Measurements from ENCODE around the gene S1PR4.
"Not testable (repeated sequence)": the region's sequence is repeated elsewhere in the genome, so short reads cannot be mapped to it uniquely, and the experiment has no call there.

Gene S1PR4

DNA sequence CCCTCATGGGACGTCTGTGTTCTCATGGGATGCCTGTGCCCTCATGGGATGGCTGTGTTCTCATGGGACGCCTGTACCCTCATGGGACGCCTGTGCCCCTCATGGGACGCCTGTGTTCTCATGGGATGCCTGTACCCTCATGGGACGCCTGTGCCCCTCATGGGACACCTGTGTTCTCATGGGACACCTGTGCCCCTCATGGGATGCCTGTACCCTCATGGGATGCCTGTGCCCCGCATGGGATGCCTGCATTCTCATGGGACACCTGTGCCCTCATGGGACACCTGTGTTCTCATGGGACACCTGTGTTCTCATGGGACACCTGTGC, 5.9 kb upstream of the S1PR4 start:
- H3K18ac ChIP-seq (ENCODE audit: low read length); H2BK5ac ChIP-seq (ENCODE audit: low read depth, low read length, poor library complexity); H3K9me3 ChIP-seq (ENCODE audit: insufficient read depth, low read depth, low read length); H3K23ac ChIP-seq (ENCODE audit: low read length); H3K4me3 ChIP-seq (ENCODE audit: low read depth, low read length); H3K27me3 ChIP-seq (ENCODE audit: insufficient read depth, low read length); H3K4ac ChIP-seq (ENCODE audit: low read depth, low read length); H3K79me2 ChIP-seq (ENCODE audit: control insufficient read depth, insufficient read depth, low read length, poor library complexity); H2BK12ac ChIP-seq (ENCODE audit: low read length); H3K9ac ChIP-seq (ENCODE audit: low read length); H3K79me1 ChIP-seq (ENCODE audit: low read length); H4K8ac ChIP-seq (ENCODE audit: low read depth, low read length); H4K91ac ChIP-seq (ENCODE audit: low read depth, low read length); H4K12ac ChIP-seq (ENCODE audit: low read depth, low read length); DNase-seq; H3K14ac ChIP-seq (ENCODE audit: low read length); H3K36me3 ChIP-seq (ENCODE audit: control insufficient read depth in 1 of 2, insufficient read depth in 2 of 2, low read length in 2 of 2); H3K4me1 ChIP-seq (ENCODE audit: control insufficient read depth in 1 of 2, insufficient read depth in 2 of 2, low read length in 2 of 2); H3K27ac ChIP-seq (ENCODE audit: low read depth, low read length); H3K4me2 ChIP-seq (ENCODE audit: low read length); H2BK120ac ChIP-seq (ENCODE audit: insufficient read depth, low read length, poor library complexity); H2AFZ ChIP-seq (ENCODE audit: insufficient read depth, low read length, poor library complexity); H2AK5ac ChIP-seq (ENCODE audit: low read length): not testable (repeated sequence)
- WGBS (ENCODE audit: extremely low coverage, insufficient coverage, insufficient read length), result no CpG with 5 or more reads among the region's 6 CpGs

DNA sequence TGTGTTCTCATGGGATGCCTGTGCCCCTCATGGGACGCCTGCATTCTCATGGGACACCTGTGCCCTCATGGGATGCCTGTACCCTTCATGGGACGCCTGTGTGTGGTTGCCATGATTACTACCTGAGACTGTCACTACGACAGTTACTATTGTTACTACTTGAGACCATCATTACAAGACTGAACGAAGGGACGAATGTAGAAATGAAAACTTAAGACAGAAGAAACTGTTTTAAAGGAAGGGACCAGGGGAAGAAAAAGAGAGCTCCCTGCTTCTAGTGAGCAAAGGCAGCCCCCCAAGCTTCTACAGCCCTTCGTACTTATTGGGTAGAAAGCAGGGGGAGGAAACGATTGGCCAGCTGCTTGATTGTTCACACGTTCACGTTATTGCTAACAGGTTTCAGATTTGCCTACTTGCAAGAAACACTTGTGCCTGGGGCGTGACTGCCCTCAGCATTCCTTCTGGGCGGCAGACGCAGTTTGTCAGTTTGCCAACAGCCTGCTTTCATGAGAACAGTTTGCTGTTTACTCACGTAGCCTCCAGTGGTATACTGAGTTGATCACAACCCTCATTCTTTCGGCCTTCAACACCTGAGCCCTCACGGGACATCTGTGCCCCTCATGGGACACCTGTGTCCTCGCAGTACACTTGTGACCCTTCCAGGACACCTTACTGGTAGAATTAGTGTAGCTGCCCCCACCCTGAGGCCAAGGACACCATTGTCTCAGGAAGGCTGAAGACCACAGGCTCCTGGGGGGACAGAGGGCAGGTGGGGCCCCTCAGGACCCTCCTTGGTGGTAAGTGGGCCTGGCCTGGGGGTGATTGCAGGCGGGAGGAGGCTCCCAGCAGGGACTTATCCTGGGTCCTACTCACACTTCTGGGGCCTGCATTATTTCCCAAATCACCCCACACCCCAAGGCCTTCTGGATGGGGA, 2.5 kb upstream of the S1PR4 start:
- no peaks in the 10 kb centered on the region for H3K79me1 ChIP-seq (ENCODE audit: low read length)
- H3K36me3 ChIP-seq (ENCODE audit: control insufficient read depth in 1 of 2, insufficient read depth in 2 of 2, low read length in 2 of 2), result no peaks in the 10 kb centered on the region

DNA sequence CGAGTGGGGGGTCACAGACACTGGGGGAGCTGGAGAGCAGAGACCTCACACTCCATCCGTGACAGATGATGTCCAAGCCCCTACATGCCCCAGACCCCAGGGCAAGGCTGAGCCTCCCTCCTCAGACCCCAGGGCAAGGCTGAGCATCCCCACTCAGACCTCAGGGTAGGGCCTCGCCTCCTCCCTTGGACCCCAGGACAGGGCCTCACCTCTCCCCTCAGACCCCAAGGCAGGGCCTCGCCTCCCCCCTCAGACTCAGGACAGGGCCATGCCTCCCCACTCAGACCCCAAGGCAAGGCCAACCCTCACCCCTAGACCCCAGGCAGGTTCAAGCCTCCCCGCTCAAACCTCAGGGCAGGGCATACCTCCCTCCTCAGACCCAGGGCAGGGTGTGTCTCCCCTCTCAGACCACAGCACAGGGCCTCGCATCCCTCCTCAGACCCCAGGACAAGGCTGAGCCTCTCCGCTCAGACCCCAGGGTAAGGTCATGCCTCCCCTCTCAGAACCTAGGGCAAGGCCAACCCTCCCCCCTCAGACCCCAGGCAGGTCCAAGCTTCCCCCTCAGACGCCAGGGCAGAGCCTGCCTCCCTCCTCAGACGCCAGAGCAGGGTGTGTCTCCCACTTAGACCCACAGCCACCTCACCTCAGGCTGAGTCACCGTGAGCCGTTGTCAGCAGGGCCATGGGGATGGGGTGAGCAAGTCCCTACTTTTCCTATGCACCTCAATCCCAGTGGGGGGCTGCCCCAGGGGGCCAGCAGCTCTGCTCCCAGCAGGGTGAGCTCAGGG, 1.7 kb upstream of the S1PR4 start:
- WGBS (ENCODE audit: extremely low coverage, insufficient coverage, insufficient read length), result no CpG with 5 or more reads among the region's 11 CpGs

More for the DNA sequence above, 2.5 kb upstream of the S1PR4 start:
- Histone ChIP-seq H4K8ac (ENCODE audit: low read depth, low read length) (no peak overlapping the region), H4K91ac (ENCODE audit: low read depth, low read length) (no peak overlapping the region), H3K4ac (ENCODE audit: low read depth, low read length) (no peak overlapping the region), H3K18ac (ENCODE audit: low read length) (no peak overlapping the region), H3K27me3 (ENCODE audit: insufficient read depth, low read length) (no peaks in the 10 kb centered on the region), H3K9me3 (ENCODE audit: insufficient read depth, low read depth, low read length) (no peaks in the 10 kb centered on the region), H3K4me1 (ENCODE audit: control insufficient read depth in 1 of 2, insufficient read depth in 2 of 2, low read length in 2 of 2) (peaks cover 2 to 6% of the 10 kb centered on the region in 2 experiments), H3K14ac (ENCODE audit: low read length) (no peak overlapping the region), H3K4me2 (ENCODE audit: low read length) (no peak overlapping the region), H3K9ac (ENCODE audit: low read length) (no peak overlapping the region), H3K27ac (ENCODE audit: low read depth, low read length) (no peak overlapping the region), H2BK12ac (ENCODE audit: low read length) (no peak overlapping the region), H2AK5ac (ENCODE audit: low read length) (no peak overlapping the region), H3K79me2 (ENCODE audit: control insufficient read depth, insufficient read depth, low read length, poor library complexity) (no peaks in the 10 kb centered on the region), H2BK120ac (ENCODE audit: insufficient read depth, low read length, poor library complexity) (no peak overlapping the region), H3K23ac (ENCODE audit: low read length) (no peak overlapping the region), H2BK5ac (ENCODE audit: low read depth, low read length, poor library complexity) (no peak overlapping the region), H2AFZ (ENCODE audit: insufficient read depth, low read length, poor library complexity) (no peak overlapping the region), H4K12ac (ENCODE audit: low read depth, low read length) (no peak overlapping the region), H3K4me3 (ENCODE audit: low read depth, low read length) (no peak overlapping the region)
- DNase-seq, result peak; percentile 97
- WGBS (ENCODE audit: extremely low coverage, insufficient coverage, insufficient read length), result no CpG with 5 or more reads among the region's 17 CpGs

DNA sequence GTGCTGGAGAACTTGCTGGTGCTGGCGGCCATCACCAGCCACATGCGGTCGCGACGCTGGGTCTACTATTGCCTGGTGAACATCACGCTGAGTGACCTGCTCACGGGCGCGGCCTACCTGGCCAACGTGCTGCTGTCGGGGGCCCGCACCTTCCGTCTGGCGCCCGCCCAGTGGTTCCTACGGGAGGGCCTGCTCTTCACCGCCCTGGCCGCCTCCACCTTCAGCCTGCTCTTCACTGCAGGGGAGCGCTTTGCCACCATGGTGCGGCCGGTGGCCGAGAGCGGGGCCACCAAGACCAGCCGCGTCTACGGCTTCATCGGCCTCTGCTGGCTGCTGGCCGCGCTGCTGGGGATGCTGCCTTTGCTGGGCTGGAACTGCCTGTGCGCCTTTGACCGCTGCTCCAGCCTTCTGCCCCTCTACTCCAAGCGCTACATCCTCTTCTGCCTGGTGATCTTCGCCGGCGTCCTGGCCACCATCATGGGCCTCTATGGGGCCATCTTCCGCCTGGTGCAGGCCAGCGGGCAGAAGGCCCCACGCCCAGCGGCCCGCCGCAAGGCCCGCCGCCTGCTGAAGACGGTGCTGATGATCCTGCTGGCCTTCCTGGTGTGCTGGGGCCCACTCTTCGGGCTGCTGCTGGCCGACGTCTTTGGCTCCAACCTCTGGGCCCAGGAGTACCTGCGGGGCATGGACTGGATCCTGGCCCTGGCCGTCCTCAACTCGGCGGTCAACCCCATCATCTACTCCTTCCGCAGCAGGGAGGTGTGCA, 587 bp downstream of the S1PR4 start:
- Histone ChIP-seq H3K27ac (ENCODE audit: low read depth, low read length) (no peak overlapping the region), H3K23ac (ENCODE audit: low read length) (no peak overlapping the region), H4K91ac (ENCODE audit: low read depth, low read length) (no peak overlapping the region), H2BK120ac (ENCODE audit: insufficient read depth, low read length, poor library complexity) (no peak overlapping the region), H3K4me2 (ENCODE audit: low read length) (no peak overlapping the region), H4K12ac (ENCODE audit: low read depth, low read length) (no peak overlapping the region), H2AK5ac (ENCODE audit: low read length) (no peak overlapping the region), H3K9me3 (ENCODE audit: insufficient read depth, low read depth, low read length) (no peaks in the 10 kb centered on the region), H2AFZ (ENCODE audit: insufficient read depth, low read length, poor library complexity) (no peak overlapping the region), H3K4me1 (ENCODE audit: control insufficient read depth in 1 of 2, insufficient read depth in 2 of 2, low read length in 2 of 2) (peaks cover 2 to 6% of the 10 kb centered on the region in 2 experiments), H3K14ac (ENCODE audit: low read length) (no peak overlapping the region), H3K18ac (ENCODE audit: low read length) (no peak overlapping the region), H3K79me1 (ENCODE audit: low read length) (no peaks in the 10 kb centered on the region), H3K4me3 (ENCODE audit: low read depth, low read length) (no peak overlapping the region), H4K8ac (ENCODE audit: low read depth, low read length) (no peak overlapping the region), H2BK5ac (ENCODE audit: low read depth, low read length, poor library complexity) (no peak overlapping the region), H3K36me3 (ENCODE audit: control insufficient read depth in 1 of 2, insufficient read depth in 2 of 2, low read length in 2 of 2) (no peaks in the 10 kb centered on the region), H3K79me2 (ENCODE audit: control insufficient read depth, insufficient read depth, low read length, poor library complexity) (no peaks in the 10 kb centered on the region), H3K27me3 (ENCODE audit: insufficient read depth, low read length) (no peaks in the 10 kb centered on the region), H2BK12ac (ENCODE audit: low read length) (no peak overlapping the region), H3K9ac (ENCODE audit: low read length) (no peak overlapping the region), H3K4ac (ENCODE audit: low read depth, low read length) (no peak overlapping the region)
- WGBS (ENCODE audit: extremely low coverage, insufficient coverage, insufficient read length), result no CpG with 5 or more reads among the region's 52 CpGs
- peak in 1 of 2 donors; percentile 25 for DNase-seq

More for the DNA sequence above, 1.7 kb upstream of the S1PR4 start:
- Histone ChIP-seq H3K4me3 (ENCODE audit: low read depth, low read length) (no peak overlapping the region), H3K36me3 (ENCODE audit: control insufficient read depth in 1 of 2, insufficient read depth in 2 of 2, low read length in 2 of 2) (no peaks in the 10 kb centered on the region), H3K18ac (ENCODE audit: low read length) (no peak overlapping the region), H2AK5ac (ENCODE audit: low read length) (no peak overlapping the region), H4K91ac (ENCODE audit: low read depth, low read length) (peak overlapping the region; percentile 4), H2BK120ac (ENCODE audit: insufficient read depth, low read length, poor library complexity) (no peak overlapping the region), H3K27me3 (ENCODE audit: insufficient read depth, low read length) (no peaks in the 10 kb centered on the region), H3K27ac (ENCODE audit: low read depth, low read length) (no peak overlapping the region), H2BK5ac (ENCODE audit: low read depth, low read length, poor library complexity) (no peak overlapping the region), H3K79me1 (ENCODE audit: low read length) (no peaks in the 10 kb centered on the region), H3K9me3 (ENCODE audit: insufficient read depth, low read depth, low read length) (no peaks in the 10 kb centered on the region), H3K4me2 (ENCODE audit: low read length) (no peak overlapping the region), H3K4me1 (ENCODE audit: control insufficient read depth in 1 of 2, insufficient read depth in 2 of 2, low read length in 2 of 2) (peaks cover 2 to 6% of the 10 kb centered on the region in 2 experiments), H4K8ac (ENCODE audit: low read depth, low read length) (no peak overlapping the region), H3K9ac (ENCODE audit: low read length) (no peak overlapping the region), H4K12ac (ENCODE audit: low read depth, low read length) (no peak overlapping the region), H3K79me2 (ENCODE audit: control insufficient read depth, insufficient read depth, low read length, poor library complexity) (no peaks in the 10 kb centered on the region), H2BK12ac (ENCODE audit: low read length) (peak overlapping the region; percentile 23), H2AFZ (ENCODE audit: insufficient read depth, low read length, poor library complexity) (no peak overlapping the region), H3K4ac (ENCODE audit: low read depth, low read length) (no peak overlapping the region), H3K23ac (ENCODE audit: low read length) (no peak overlapping the region), H3K14ac (ENCODE audit: low read length) (no peak overlapping the region)
- peak; percentile 46 to 63 for DNase-seq

Measured in trophoblast cell (in vitro differentiated cells and primary cell).